HEK293T (cell line): ENCODE data around the gene DUSP22.

Experiments used
- CTCF ChIA-PET: fragments of 350-600 bp; formaldehyde crosslinking; extraction: SDS; loops from one replicate; lab custom pipeline; 2021; ENCODE audit warnings: antibody characterized with exemption, inconsistent platforms; lab: Yijun Ruan, JAX
- POLR2A ChIA-PET: fragments of 350-600 bp; formaldehyde crosslinking; extraction: SDS; loops from one replicate; lab custom pipeline; 2020; ENCODE audit warnings: antibody characterized with exemption, inconsistent platforms; lab: Yijun Ruan, JAX
- DNase-seq: peaks from one replicate; pipeline ENCODE4 v3.0.0; 2012; ENCODE audit warnings: mixed read lengths; ENCODE audit errors: extremely low spot score
- ARNT ChIP-seq: fragments of 450-650 bp; IDR thresholded peaks from 2 replicates; pipeline ENCODE4 v1.6.1; 2017; ENCODE audit warnings: mild to moderate bottlenecking
- BHLHE40 ChIP-seq: fragments of 450-650 bp; IDR thresholded peaks from 2 replicates; pipeline ENCODE4 v1.6.1; 2016; ENCODE audit warnings: mild to moderate bottlenecking, moderate library complexity, borderline replicate concordance
- CTBP1 ChIP-seq: fragments of 450-650 bp; IDR thresholded peaks from 2 replicates; pipeline ENCODE4 v1.6.1; 2016; ENCODE audit warnings: borderline replicate concordance
- ELF4 ChIP-seq: fragments of 450-650 bp; IDR thresholded peaks from 2 replicates; pipeline ENCODE4 v1.6.1; 2017; ENCODE audit warnings: antibody characterized with exemption
- FOXA1 ChIP-seq: fragments of 450-650 bp; IDR thresholded peaks from 2 replicates; pipeline ENCODE4 v1.6.1; 2016; ENCODE audit warnings: mild to moderate bottlenecking
- FOXK2 ChIP-seq: fragments of 450-650 bp; IDR thresholded peaks from 2 replicates; pipeline ENCODE4 v1.6.1; 2016; ENCODE audit warnings: mild to moderate bottlenecking
- FOXM1 ChIP-seq: fragments of 450-650 bp; IDR thresholded peaks from 2 replicates; pipeline ENCODE4 v1.6.1; 2017; ENCODE audit warnings: mild to moderate bottlenecking, borderline replicate concordance
- HDGF ChIP-seq: fragments of 450-650 bp; IDR thresholded peaks from 2 replicates; pipeline ENCODE4 v1.6.1; 2017; ENCODE audit warnings: antibody characterized with exemption, borderline replicate concordance
- L3MBTL2 ChIP-seq: fragments of 450-650 bp; conservative IDR thresholded peaks from 2 replicates; pipeline ENCODE4 v1.6.1; 2016; ENCODE audit warnings: mild to moderate bottlenecking
- LEF1 ChIP-seq: fragments of 450-650 bp; IDR thresholded peaks from 2 replicates; pipeline ENCODE4 v1.6.1; 2017; ENCODE audit warnings: mild to moderate bottlenecking, borderline replicate concordance
- NFRKB ChIP-seq: fragments of 450-650 bp; IDR thresholded peaks from 2 replicates; pipeline ENCODE4 v1.6.1; 2016; ENCODE audit warnings: mild to moderate bottlenecking, moderate library complexity
- SP1 ChIP-seq: fragments of 450-650 bp; IDR thresholded peaks from 2 replicates; pipeline ENCODE4 v1.6.1; 2017
- SUZ12 ChIP-seq: fragments of 450-650 bp; IDR thresholded peaks from 2 replicates; pipeline ENCODE4 v1.6.1; 2016; ENCODE audit warnings: mild to moderate bottlenecking
- TARDBP ChIP-seq: fragments of 450-650 bp; IDR thresholded peaks from 2 replicates; pipeline ENCODE4 v1.6.1; 2016
- ZNF384 ChIP-seq: fragments of 450-650 bp; IDR thresholded peaks from 2 replicates; pipeline ENCODE4 v1.6.1; 2016
- TF ChIP-seq, protein P1 (sequence below): fragments of 450-650 bp; IDR thresholded peaks from 2 replicates; pipeline ENCODE4 v1.6.1; 2016

The DUSP22 gene

DNA sequence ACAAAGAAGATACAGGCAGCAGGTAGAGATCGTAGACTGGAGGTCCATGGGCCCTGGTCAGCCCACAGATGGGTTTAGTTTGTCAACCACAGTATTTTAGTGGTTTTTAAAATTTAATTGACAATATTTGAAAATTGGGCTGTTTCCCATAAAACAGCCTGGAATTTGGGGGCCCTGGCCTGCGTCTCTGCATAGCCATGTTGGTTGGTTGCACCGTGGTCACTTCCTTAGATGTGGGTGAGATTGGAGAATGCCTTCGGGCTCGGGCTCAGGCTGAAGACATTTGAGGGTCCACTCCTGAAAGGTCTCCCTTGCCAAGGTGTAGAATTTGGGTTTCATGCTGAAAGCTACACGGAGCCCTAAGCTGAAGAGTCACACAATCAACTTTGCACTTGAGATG lies 7.7 kb downstream of the DUSP22 start:
- TF ChIP-seq FOXA1: no peak
- TF ChIP-seq ELF4: no peak
- TF ChIP-seq, protein P1, sequence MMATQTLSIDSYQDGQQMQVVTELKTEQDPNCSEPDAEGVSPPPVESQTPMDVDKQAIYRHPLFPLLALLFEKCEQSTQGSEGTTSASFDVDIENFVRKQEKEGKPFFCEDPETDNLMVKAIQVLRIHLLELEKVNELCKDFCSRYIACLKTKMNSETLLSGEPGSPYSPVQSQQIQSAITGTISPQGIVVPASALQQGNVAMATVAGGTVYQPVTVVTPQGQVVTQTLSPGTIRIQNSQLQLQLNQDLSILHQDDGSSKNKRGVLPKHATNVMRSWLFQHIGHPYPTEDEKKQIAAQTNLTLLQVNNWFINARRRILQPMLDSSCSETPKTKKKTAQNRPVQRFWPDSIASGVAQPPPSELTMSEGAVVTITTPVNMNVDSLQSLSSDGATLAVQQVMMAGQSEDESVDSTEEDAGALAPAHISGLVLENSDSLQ: no peak
- no peak for TF ChIP-seq CTBP1
- no peak for TF ChIP-seq TARDBP
- TF ChIP-seq NFRKB: no peak
- no peak for TF ChIP-seq ARNT
- no peak for TF ChIP-seq SUZ12
- TF ChIP-seq FOXK2: no peak
- TF ChIP-seq LEF1: no peak
- no peak for TF ChIP-seq ZNF384
- no peak for TF ChIP-seq HDGF
- no peak for TF ChIP-seq L3MBTL2
- TF ChIP-seq SP1: no peak
- TF ChIP-seq FOXM1: no peak
- TF ChIP-seq BHLHE40: no peak
- ChIA-PET CTCF (no interaction called here), POLR2A (no interaction called here)
- DNase-seq: no peak

DNA sequence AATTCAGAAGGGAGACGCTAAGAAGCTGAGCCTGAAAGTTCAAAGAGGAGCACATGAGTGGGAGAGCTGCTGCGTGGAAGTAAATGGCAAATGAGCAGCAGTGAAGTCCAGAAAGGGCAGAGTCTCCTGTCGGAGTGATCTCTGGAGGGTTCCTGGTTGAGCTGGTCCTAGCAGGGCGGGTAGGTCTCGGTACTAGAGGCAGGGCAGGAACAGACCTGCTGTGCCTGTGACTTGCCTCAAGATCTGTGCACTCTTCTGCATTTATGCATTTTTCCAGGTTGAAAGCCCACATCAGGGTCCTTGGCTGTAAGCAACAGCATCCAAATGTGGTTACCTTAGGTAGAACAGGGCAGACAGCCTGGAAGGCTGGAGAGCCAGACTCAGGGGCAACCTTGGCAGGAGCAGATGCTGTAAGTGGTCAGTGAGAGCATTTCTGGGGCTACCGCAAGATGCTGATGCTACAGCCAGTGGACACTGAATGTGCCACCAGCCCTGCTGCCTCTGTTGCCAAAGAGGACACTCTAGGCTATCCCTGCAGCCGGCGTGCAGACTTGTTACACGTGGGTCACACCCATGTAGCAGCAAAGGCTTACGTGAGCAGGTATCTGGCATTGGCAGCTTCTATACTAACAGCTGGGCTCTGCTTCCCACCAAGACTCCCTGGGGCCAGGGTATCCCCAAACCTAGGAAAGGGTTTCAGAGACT lies 8.4 kb downstream of the DUSP22 start:
- POLR2A ChIA-PET: no interaction called here
- CTCF ChIA-PET: no interaction called here
- DNase-seq: no peak
- TF ChIP-seq BHLHE40 (no peak), ELF4 (no peak), ARNT (no peak), NFRKB (no peak), SP1 (no peak), LEF1 (no peak), FOXA1 (no peak), CTBP1 (no peak), FOXK2 (no peak), L3MBTL2 (no peak), TARDBP (no peak), FOXM1 (no peak)
- TF ChIP-seq, protein P1: no peak

DNA sequence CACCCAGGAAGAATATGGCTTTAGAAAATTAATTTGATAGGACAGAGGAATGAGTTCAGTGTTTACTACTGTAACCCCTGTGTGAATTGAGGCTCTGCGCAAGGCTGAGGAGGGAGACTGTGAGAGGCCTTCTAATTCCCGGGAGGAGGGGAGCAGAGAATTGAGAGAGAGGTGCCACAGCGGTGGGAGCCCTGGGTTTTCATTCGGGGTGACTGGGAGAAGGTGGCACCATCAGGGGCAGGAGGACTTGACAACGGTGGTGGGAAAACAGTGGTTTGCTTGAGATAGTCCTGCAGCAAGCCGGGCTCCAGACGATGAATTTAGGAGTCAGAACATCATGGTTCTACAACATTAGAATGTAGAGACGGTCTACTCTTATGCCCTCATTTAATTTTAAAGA lies 9.2 kb downstream of the DUSP22 start:
- no peak for DNase-seq
- POLR2A ChIA-PET: no interaction called here
- no peak for TF ChIP-seq L3MBTL2
- CTCF ChIA-PET: no interaction called here

DNA sequence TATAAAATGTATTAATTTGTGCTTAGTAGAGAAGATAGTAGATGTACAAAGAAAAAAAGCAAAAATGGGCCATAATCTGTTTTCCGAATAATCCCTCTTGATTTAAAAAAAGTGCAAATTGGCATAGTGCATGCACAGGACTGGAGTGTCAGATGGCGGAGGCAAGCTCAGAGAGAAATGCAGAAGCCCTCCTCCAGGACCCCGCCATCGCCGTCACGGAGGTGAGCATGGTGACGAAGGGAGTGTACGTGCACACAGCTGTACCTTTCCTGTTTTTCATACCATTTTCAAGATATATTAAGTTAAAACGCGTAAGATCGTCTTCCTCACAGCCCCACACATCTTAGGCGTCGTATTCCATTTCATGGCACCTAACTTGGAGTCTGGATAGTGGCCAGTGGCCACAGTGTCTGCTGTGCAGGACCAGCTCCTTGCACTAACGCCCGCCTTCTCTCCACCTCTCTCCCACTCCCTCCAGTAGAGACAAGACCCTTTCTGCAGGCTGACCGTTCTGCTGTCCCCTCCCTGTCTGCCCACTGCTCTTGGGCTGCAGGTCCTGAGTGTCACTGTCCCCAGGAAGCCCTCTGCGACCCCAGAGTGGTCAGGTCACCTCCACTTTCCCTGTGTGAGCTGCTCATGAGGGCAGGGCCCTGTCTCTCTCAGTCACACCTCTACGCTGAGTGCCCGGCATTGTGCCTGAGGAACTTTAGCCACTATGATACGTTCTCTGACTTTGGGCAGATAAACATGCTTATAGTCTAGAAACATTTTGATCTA lies 9.8 kb downstream of the DUSP22 start:
- CTCF ChIA-PET: no interaction called here
- no peak for DNase-seq
- TF ChIP-seq L3MBTL2: no peak
- POLR2A ChIA-PET: no interaction called here

DNA sequence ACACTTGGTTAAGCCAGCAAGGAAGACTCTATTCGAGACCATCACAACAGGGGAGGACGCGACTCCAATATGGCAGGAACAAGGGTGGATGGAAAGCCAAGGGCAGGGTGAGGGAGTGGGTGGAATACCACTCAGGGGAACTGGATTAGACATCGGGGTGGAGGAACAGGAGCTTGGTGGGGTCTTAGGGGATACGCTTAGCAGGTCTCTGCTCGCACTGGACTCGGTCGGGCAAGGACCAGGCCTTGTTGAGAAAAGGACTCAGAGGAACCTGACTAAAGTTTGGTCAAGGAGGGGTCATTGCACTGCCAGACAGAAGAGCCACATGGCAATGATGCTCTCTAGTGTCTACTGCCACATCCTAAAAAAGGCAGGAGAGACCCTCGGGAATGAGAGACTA lies 10.5 kb downstream of the DUSP22 start:
- ChIA-PET POLR2A (no interaction called here), CTCF (no interaction called here)
- TF ChIP-seq FOXM1 (no peak), SP1 (no peak), TARDBP (no peak), LEF1 (no peak), BHLHE40 (no peak)
- no peak for DNase-seq

DNA sequence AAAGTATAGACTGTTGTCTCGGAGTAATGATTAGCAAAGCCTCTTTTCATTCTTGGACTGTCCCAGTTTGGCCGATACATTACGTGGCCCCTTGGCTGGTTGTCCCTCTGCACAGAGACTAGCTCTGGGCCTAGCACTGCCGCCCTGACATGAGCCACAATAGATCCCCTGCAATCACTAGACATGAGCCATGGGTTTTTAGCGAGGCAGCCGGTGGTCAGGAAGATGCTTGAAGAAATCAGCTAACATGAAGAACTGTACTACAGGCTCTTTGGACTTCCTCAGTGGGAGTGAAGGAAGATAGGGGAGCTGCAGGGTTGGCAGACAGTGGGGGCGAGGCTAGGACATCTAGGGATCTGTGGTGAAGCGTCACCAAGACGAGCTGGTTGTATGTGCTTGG lies 11.0 kb downstream of the DUSP22 start:
- ChIA-PET POLR2A (no interaction called here), CTCF (no interaction called here)
- no peak for DNase-seq
- TF ChIP-seq TARDBP: no peak
- no peak for TF ChIP-seq ZNF384
- TF ChIP-seq NFRKB: no peak
- no peak for TF ChIP-seq FOXK2
- no peak for TF ChIP-seq FOXM1
- TF ChIP-seq HDGF: no peak
- TF ChIP-seq, protein P1: no peak
- TF ChIP-seq L3MBTL2: no peak
